H1 (cell line): Measurements from ENCODE around the gene RRAS. TPM values are rescaled to one million over a fixed set of nuclear protein-coding genes. Genes with fewer than 3 reads are reported as not detected.

Source experiments
- CBX5 ChIP-seq: fragments of 300-800, 300-1000 bp; sonication (generic); IDR thresholded peaks from 2 replicates; pipeline ENCODE4 v1.7.1; 2016; ENCODE audit warnings: antibody characterized with exemption, low read length, low read depth
- CBX8 ChIP-seq: fragments of 300-800, 300-1000 bp; sonication (generic); IDR thresholded peaks from 2 replicates; pipeline ENCODE4 v1.7.1; 2016; ENCODE audit warnings: low read depth, low read length, borderline replicate concordance
- HDAC2 ChIP-seq, 2 experiments: fragments of 300-600 bp in 1 of 2; sonication (generic) in 1 of 2; IDR thresholded peaks; 2 replicates each; pipeline ENCODE4 v1.6.1; 2011 to 2012; ENCODE audit warnings: low read depth in 2 of 2, low read length in 2 of 2, mild to moderate bottlenecking in 2 of 2, moderate library complexity in 2 of 2, borderline replicate concordance in 1 of 2, inconsistent platforms in 1 of 2
- MAFK ChIP-seq: IDR thresholded peaks from 2 replicates; pipeline ENCODE4 v1.6.1; 2012; ENCODE audit warnings: low read depth, mild to moderate bottlenecking, improper control_type of control experiment, low read length
- NRF1 ChIP-seq: IDR thresholded peaks from 2 replicates; pipeline ENCODE4 v1.6.1; 2011; ENCODE audit warnings: mild to moderate bottlenecking, low read depth, low read length, improper control_type of control experiment
- RFX5 ChIP-seq: IDR thresholded peaks from 2 replicates; pipeline ENCODE4 v1.6.1; 2011; ENCODE audit warnings: low read depth, low read length, improper control_type of control experiment, borderline replicate concordance
- SAP30 ChIP-seq: fragments of 300-600 bp; sonication (generic); IDR thresholded peaks from 2 replicates; pipeline ENCODE4 v1.7.1; 2012; ENCODE audit warnings: low read length, moderate library complexity, mild to moderate bottlenecking, inconsistent platforms; ENCODE audit not compliant: insufficient read depth, insufficient replicate concordance
- TAF1 ChIP-seq: IDR thresholded peaks from 2 replicates; pipeline ENCODE4 v1.6.1; 2011; ENCODE audit warnings: mild to moderate bottlenecking, low read depth, low read length
- TCF12 ChIP-seq: IDR thresholded peaks from 2 replicates; pipeline ENCODE4 v1.6.1; 2011; ENCODE audit warnings: low read depth, mild to moderate bottlenecking, low read length
- TEAD4 ChIP-seq: IDR thresholded peaks from 2 replicates; pipeline ENCODE4 v1.6.1; 2012; ENCODE audit warnings: low read depth, low read length, inconsistent platforms, mixed read lengths
- ZNF274 ChIP-seq: IDR thresholded peaks from 2 replicates; pipeline ENCODE4 v1.7.0; 2012; ENCODE audit warnings: low read length, borderline replicate concordance; ENCODE audit errors: extremely low read depth
- polyA plus RNA-seq, 7 experiments: library from polyadenylated mRNA; depleted of rRNA in 3 of 7; stranded (reverse) in 5 of 7; unstranded in 2 of 7; fragments of >200 nt in 5 of 7; fragments of 200-250 nt in 2 of 7; gene quantifications; 1 replicate in 5 of 7; 2 replicates in 1 of 7; 4 replicates in 1 of 7; pipeline versions ENCODE4 v1.2.1 to v1.2.3, GENCODE V29; 2011 to 2013; ENCODE audit warnings: missing spikeins in 2 of 7, mixed read lengths in 2 of 7
- total RNA-seq: library from RNA; stranded (reverse); fragmentation: NEBNext Ultra II Directional; extraction: Animal tissue kit (Norgen Biotek cat#: 25700); gene quantifications from 2 replicates; pipeline ENCODE4 v1.2.1, GENCODE V29; 2021
- TF ChIP-seq, protein P1 (sequence below), 3 experiments: IDR thresholded peaks; 1 replicate in 2 of 3; 2 replicates in 1 of 3; pipeline versions ENCODE4 v1.5.1 to v1.6.1; 2011; ENCODE audit warnings: low read length in 3 of 3, mild to moderate bottlenecking in 3 of 3, inconsistent platforms in 2 of 3, low read depth in 1 of 3, moderate library complexity in 1 of 3; ENCODE audit not compliant: insufficient read depth in 1 of 3; ENCODE audit errors: control extremely low read depth in 1 of 3

Gene RRAS
- total and polyA plus RNA-seq, 2 of the 8 experiments (the other 6 are each of a cell fraction or from before 2014, with no cell fraction given), result 17.7 to 49.1 TPM

DNA sequence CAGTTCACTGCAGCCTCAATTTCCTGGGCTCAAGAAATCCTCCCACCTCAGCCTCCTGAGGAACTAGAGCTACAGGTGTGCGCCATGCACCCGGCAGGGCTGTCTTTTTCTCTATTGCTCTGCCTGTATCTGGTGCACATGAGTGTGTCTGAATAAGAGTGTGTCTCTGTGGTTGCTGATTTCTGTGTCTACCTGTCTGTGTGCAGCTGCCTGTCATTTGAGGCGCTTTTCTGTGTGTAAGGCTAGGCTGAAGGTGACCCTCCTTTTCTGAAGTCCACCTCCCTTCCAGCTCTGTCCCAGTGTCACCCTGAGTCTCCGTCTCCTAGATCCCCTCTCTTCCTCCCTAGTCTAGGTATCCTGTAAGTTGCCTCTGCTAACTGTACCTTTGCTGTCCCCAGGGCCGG, 50.4 kb downstream of the RRAS start (continued):
- TF ChIP-seq, protein P1, sequence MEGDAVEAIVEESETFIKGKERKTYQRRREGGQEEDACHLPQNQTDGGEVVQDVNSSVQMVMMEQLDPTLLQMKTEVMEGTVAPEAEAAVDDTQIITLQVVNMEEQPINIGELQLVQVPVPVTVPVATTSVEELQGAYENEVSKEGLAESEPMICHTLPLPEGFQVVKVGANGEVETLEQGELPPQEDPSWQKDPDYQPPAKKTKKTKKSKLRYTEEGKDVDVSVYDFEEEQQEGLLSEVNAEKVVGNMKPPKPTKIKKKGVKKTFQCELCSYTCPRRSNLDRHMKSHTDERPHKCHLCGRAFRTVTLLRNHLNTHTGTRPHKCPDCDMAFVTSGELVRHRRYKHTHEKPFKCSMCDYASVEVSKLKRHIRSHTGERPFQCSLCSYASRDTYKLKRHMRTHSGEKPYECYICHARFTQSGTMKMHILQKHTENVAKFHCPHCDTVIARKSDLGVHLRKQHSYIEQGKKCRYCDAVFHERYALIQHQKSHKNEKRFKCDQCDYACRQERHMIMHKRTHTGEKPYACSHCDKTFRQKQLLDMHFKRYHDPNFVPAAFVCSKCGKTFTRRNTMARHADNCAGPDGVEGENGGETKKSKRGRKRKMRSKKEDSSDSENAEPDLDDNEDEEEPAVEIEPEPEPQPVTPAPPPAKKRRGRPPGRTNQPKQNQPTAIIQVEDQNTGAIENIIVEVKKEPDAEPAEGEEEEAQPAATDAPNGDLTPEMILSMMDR (IDR thresholded peaks at IDR 0.05; ENCODE audit: control extremely low read depth in 1 of 3, insufficient read depth in 1 of 3, low read depth in 1 of 3, low read length in 3 of 3), result no peak
- no peak for TF ChIP-seq RFX5
- TF ChIP-seq CBX5, result no peak
- TF ChIP-seq ZNF274, result no peak
- TF ChIP-seq TAF1, result no peak
- no peak for TF ChIP-seq TCF12
- TF ChIP-seq TEAD4, result no peak
- TF ChIP-seq CBX8, result no peak
- TF ChIP-seq MAFK, result no peak
- TF ChIP-seq HDAC2 (IDR thresholded peaks at IDR 0.05; ENCODE audit: borderline replicate concordance in 1 of 2, low read depth in 2 of 2, low read length in 2 of 2), result no peak
- TF ChIP-seq SAP30, result no peak
- no peak for TF ChIP-seq NRF1
